Daoy (cell line): ENCODE data around the gene KCNJ6. TPM values are rescaled to one million over a fixed set of nuclear protein-coding genes. Genes with fewer than 3 reads are reported as not detected.

ENCODE experiments used
- DNase-seq: peaks from one replicate; pipeline ENCODE4 v3.0.0-alpha.2; 2015; ENCODE audit warnings: low read depth
- total RNA-seq: library from RNA; depleted of rRNA; stranded (reverse); fragments of >200 nt; shearing (Covaris generic); gene quantifications from 2 replicates; pipeline ENCODE4 v1.2.3, GENCODE V29; 2014

KCNJ6 gene
- total RNA-seq, 1 experiment from 2014 or later = not detected

- no peak for DNase-seq
Measured at GRCh38 chr21:37571442-37571841, 344.8 kb downstream of the KCNJ6 start.

GRCh38 chr21:37568916-37569315 is 347.3 kb downstream of the KCNJ6 start:
- no peak for DNase-seq

- DNase-seq = no peak
Measured at GRCh38 chr21:37568415-37568814, 347.8 kb downstream of the KCNJ6 start.

- no peak for DNase-seq
Measured at GRCh38 chr21:37566790-37567615, 349.3 kb downstream of the KCNJ6 start.

GRCh38 chr21:37565530-37566223 is 350.6 kb downstream of the KCNJ6 start:
- peak; percentile 63 for DNase-seq

- peak; percentile 69 for DNase-seq
Measured at GRCh38 chr21:37564924-37565529, 351.2 kb downstream of the KCNJ6 start.

- DNase-seq = peak; percentile 100
Measured at GRCh38 chr21:37564341-37564923, 351.8 kb downstream of the KCNJ6 start.

- DNase-seq = peak; percentile 99
Measured at GRCh38 chr21:37563641-37564340, 352.5 kb downstream of the KCNJ6 start.

- no peak for DNase-seq
Measured at GRCh38 chr21:37562920-37563640, 353.2 kb downstream of the KCNJ6 start.

- no peak for DNase-seq
Measured at GRCh38 chr21:37561941-37562919, 354.0 kb downstream of the KCNJ6 start.

GRCh38 chr21:37561506-37561905 is 354.8 kb downstream of the KCNJ6 start:
- DNase-seq = no peak

GRCh38 chr21:37560385-37560784 is 355.9 kb downstream of the KCNJ6 start:
- no peak for DNase-seq

- DNase-seq = no peak
Measured at GRCh38 chr21:37558676-37559211, 357.5 kb downstream of the KCNJ6 start.
